K562 (cell line): ENCODE data around the gene ICAM1. TPM values are rescaled to one million over a fixed set of nuclear protein-coding genes. Genes with fewer than 3 reads are reported as not detected.

ENCODE experiments used
- ATAC-seq: fragments of 200-7000 bp; cut with Tn5 transposase; 3 replicates; pipeline ENCODE4 v1.9.1; 2020; ENCODE audit warnings: moderate library complexity
- BruUV-seq: library from RNA; stranded (reverse); fragments of 400-500 nt; replicated peaks from 2 replicates; lab custom pipeline; 2021; lab: Mats Ljungman, UMichigan
- CTCF ChIA-PET: fragments of 300-600 bp; formaldehyde crosslinking; extraction: SDS; loops from one replicate; lab custom pipeline; 2021; ENCODE audit warnings: low intra/inter-chr PET ratio; lab: Yijun Ruan, JAX
- POLR2A ChIA-PET: fragments of 300-600, 350-650 bp; sonication (Branson Sonifier 250); formaldehyde crosslinking; extraction: SDS; loops from one replicate; lab custom pipeline; 2021; ENCODE audit warnings: antibody characterized with exemption, inconsistent platforms; lab: Yijun Ruan, JAX
- DNase-seq, 4 experiments: peaks; one replicate each; pipeline versions ENCODE4 v3.0.0 to v3.0.0-alpha.2; 2011 to 2018; ENCODE audit warnings: low spot score in 3 of 4, mixed read lengths in 3 of 4; ENCODE audit errors: extremely low read depth in 1 of 4
- FAIRE-seq: peaks from 2 replicates; lab custom pipeline; 2011; peaks lifted over from hg19 to GRCh38; lab: Jason Lieb, UNC
- H2AFZ ChIP-seq: 2 replicates; pipeline ENCODE4 v1.6.0; 2011; ENCODE audit warnings: low read depth, low read length, control low read depth, inconsistent platforms
- H3K27ac ChIP-seq: fragments of 200-600 bp; 3 replicates; pipeline ENCODE4 v1.8.0; 2011; ENCODE audit warnings: low read depth, mild to moderate bottlenecking, control low read depth, inconsistent platforms, low read length, moderate library complexity, mixed read lengths; ENCODE audit errors: extremely low read depth
- H3K27me3 ChIP-seq, 2 experiments: fragments of 300-600 bp in 1 of 2; 2 replicates in 1 of 2; 3 replicates in 1 of 2; pipeline versions ENCODE4 v1.6.0 to v1.8.0; 2011; ENCODE audit warnings: inconsistent platforms in 2 of 2, low read length in 2 of 2, mild to moderate bottlenecking in 1 of 2, mixed read lengths in 1 of 2, moderate library complexity in 1 of 2; ENCODE audit not compliant: control insufficient read depth in 2 of 2, insufficient read depth in 2 of 2
- H3K36me3 ChIP-seq: fragments of 300-600 bp; 3 replicates; pipeline ENCODE4 v1.8.0; 2011; ENCODE audit warnings: mild to moderate bottlenecking, low read length, inconsistent platforms; ENCODE audit not compliant: control insufficient read depth, insufficient read depth
- H3K4me1 ChIP-seq, 2 experiments: fragments of 200-600 bp in 1 of 2; replicated peaks in 1 of 2; 2 replicates in 1 of 2; 3 replicates in 1 of 2; pipeline versions ENCODE4 v1.5.1 to v1.8.0; 2011; ENCODE audit warnings: inconsistent platforms in 2 of 2, low read length in 2 of 2, mild to moderate bottlenecking in 1 of 2, mixed read lengths in 1 of 2, moderate library complexity in 1 of 2; ENCODE audit not compliant: control insufficient read depth in 2 of 2, insufficient read depth in 2 of 2
- H3K4me2 ChIP-seq: 2 replicates; pipeline ENCODE4 v1.6.1; 2011; ENCODE audit warnings: low read length, control low read depth, inconsistent platforms, mixed read lengths; ENCODE audit not compliant: insufficient read depth
- H3K4me3 ChIP-seq: fragments of 200-600 bp; sonication (generic), shearing (Covaris generic); 2 replicates; pipeline ENCODE4 v1.5.1; 2016; ENCODE audit warnings: control low read depth, inconsistent platforms
- H3K79me2 ChIP-seq: fragments of 200-600 bp; 3 replicates; pipeline ENCODE4 v1.8.0; 2011; ENCODE audit warnings: low read length, inconsistent platforms; ENCODE audit not compliant: control insufficient read depth, insufficient read depth
- H3K9ac ChIP-seq, 2 experiments: 2 replicates each; pipeline versions ENCODE4 v1.6.0 to v1.6.1; 2011; ENCODE audit warnings: low read depth in 2 of 2, low read length in 2 of 2, control low read depth in 1 of 2, inconsistent platforms in 1 of 2, mild to moderate bottlenecking in 1 of 2, mixed read lengths in 1 of 2; ENCODE audit not compliant: insufficient read depth in 1 of 2
- H3K9me1 ChIP-seq: one replicate; pipeline ENCODE4 v1.6.0; 2011; ENCODE audit warnings: inconsistent platforms, mild to moderate bottlenecking, low read length, moderate library complexity; ENCODE audit not compliant: control insufficient read depth, insufficient read depth
- H3K9me3 ChIP-seq: replicated peaks from 2 replicates; pipeline ENCODE4 v1.5.1; 2011; ENCODE audit warnings: low read depth, low read length, inconsistent platforms; ENCODE audit not compliant: control insufficient read depth, insufficient read depth
- H4K20me1 ChIP-seq: replicated peaks from 2 replicates; pipeline ENCODE4 v1.6.1; 2011; ENCODE audit warnings: low read length, inconsistent platforms, mixed read lengths; ENCODE audit not compliant: control insufficient read depth, insufficient read depth
- BRCA1 ChIP-seq, 2 experiments: fragments of 450-650 bp in 1 of 2; sonication (generic) in 1 of 2; formaldehyde crosslinking in 1 of 2; IDR thresholded peaks; 2 replicates each; pipeline versions ENCODE4 v1.5.0 to v1.6.1; 2017 to 2020; ENCODE audit warnings: mild to moderate bottlenecking in 1 of 2, missing genetic modification reagents in 1 of 2
- CSDE1 ChIP-seq, 2 experiments: fragments of 450-650 bp; IDR thresholded peaks; 2 replicates each; pipeline ENCODE4 v1.6.1; 2016; ENCODE audit warnings: mild to moderate bottlenecking in 1 of 2
- ESRRB ChIP-seq: fragments of 250-450 bp; sonication (Bioruptor Pico); IDR thresholded peaks from 2 replicates; pipeline ENCODE4 v1.5.0; 2020; ENCODE audit warnings: mild to moderate bottlenecking, moderate library complexity, borderline replicate concordance
- NFIC ChIP-seq: fragments of 450-650 bp; IDR thresholded peaks from 2 replicates; pipeline ENCODE4 v1.6.1; 2017; ENCODE audit warnings: mild to moderate bottlenecking, inconsistent platforms
- NFRKB ChIP-seq: fragments of 450-650 bp; IDR thresholded peaks from 2 replicates; pipeline ENCODE4 v1.6.1; 2016; ENCODE audit warnings: low read depth
- POLR2A ChIP-seq: fragments of 450-650 bp; conservative IDR thresholded peaks from 2 replicates; pipeline ENCODE4 v1.6.1; 2016
- RBBP5 ChIP-seq: fragments of 200-600 bp; sonication (generic); IDR thresholded peaks from 2 replicates; pipeline ENCODE4 v1.6.1; 2012; ENCODE audit warnings: borderline replicate concordance, mild to moderate bottlenecking, low read length, control low read depth, inconsistent platforms; ENCODE audit not compliant: insufficient read depth, poor library complexity, severe bottlenecking
- SAP30 ChIP-seq: fragments of 200-600 bp; sonication (generic); IDR thresholded peaks from 2 replicates; pipeline ENCODE4 v1.6.1; 2012; ENCODE audit warnings: borderline replicate concordance, low read depth, mild to moderate bottlenecking, moderate library complexity, low read length, control low read depth, inconsistent platforms; ENCODE audit not compliant: insufficient read depth, poor library complexity, severe bottlenecking
- SIN3A ChIP-seq, 2 experiments: fragments of 150-350 bp in 1 of 2; IDR thresholded peaks; 2 replicates each; pipeline ENCODE4 v1.6.1; 2011 to 2016; ENCODE audit warnings: borderline replicate concordance in 2 of 2, low read depth in 2 of 2, low read length in 2 of 2, mild to moderate bottlenecking in 2 of 2, moderate library complexity in 2 of 2; ENCODE audit not compliant: control insufficient read depth in 1 of 2
- SMAD1 ChIP-seq: fragments of 150-350 bp; IDR thresholded peaks from 2 replicates; pipeline ENCODE4 v1.6.1; 2014; ENCODE audit warnings: low read length, low read depth; ENCODE audit not compliant: partially characterized antibody
- TAF15 ChIP-seq: fragments of 200-400 bp; formaldehyde crosslinking; IDR thresholded peaks from 2 replicates; pipeline ENCODE4 v1.6.1; 2017; ENCODE audit warnings: mild to moderate bottlenecking, low read depth, low read length, moderate library complexity
- TCF3 ChIP-seq: sonication (generic); formaldehyde crosslinking; IDR thresholded peaks from 2 replicates; pipeline ENCODE4 v1.4.0; 2020; ENCODE audit warnings: mild to moderate bottlenecking, missing genetic modification reagents
- WGBS: fragments of 100-300 bp; shearing (Covaris generic); methylation state at CpG from one replicate; pipeline ENCODE4 v1.1.6; 2016; ENCODE audit warnings: low coverage, mixed read lengths; ENCODE audit not compliant: insufficient coverage; ENCODE audit errors: missing lambda C conversion rate; 5-methylcytosine and 5-hydroxymethylcytosine counted together
- in situ Hi-C: fragments of 300-500 bp; cut with MboI; formaldehyde crosslinking; loops from 4 replicates; pipeline ENCODE4 v1.15.0; 2018; ENCODE audit warnings: inconsistent platforms, mixed read lengths
- intact Hi-C: fragments of 100-400 bp; cut with micrococcal nuclease; formaldehyde crosslinking; loops from 2 replicates; pipeline ENCODE4 v1.14.2; 2022
- polyA plus RNA-seq, 8 experiments: library from polyadenylated mRNA; depleted of rRNA in 4 of 8; stranded (reverse) in 5 of 8; unstranded in 3 of 8; fragments of >200 nt; fragmentation: Nextera tagmentation in 2 of 8; fragmentation: Illumina TruSeq in 1 of 8; extraction: Ambion mirVana in 2 of 8; extraction: Trizol in 1 of 8; gene quantifications; 2 replicates each; pipeline versions ENCODE4 v1.2.1 to v1.2.3, GENCODE V29; 2011 to 2014; ENCODE audit warnings: inconsistent platforms in 1 of 8, missing spikeins in 1 of 8
- total RNA-seq, 7 experiments: library from RNA; depleted of rRNA in 6 of 7; stranded (reverse); fragments of >200 nt in 6 of 7; fragmentation: Illumina TruSeq in 2 of 7; extraction: Trizol in 2 of 7; gene quantifications; 2 replicates each; pipeline versions ENCODE4 v1.2.1 to v1.2.3, GENCODE V29; 2011 to 2021; ENCODE audit warnings: low replicate concordance in 1 of 7
- TF ChIP-seq, protein P1 (sequence below): sonication (generic); formaldehyde crosslinking; IDR thresholded peaks from 2 replicates; pipeline ENCODE4 v1.8.0; 2022; ENCODE audit warnings: missing genetic modification reagents, mild to moderate bottlenecking, moderate library complexity, borderline replicate concordance
- TF ChIP-seq, protein P2 (sequence below): IDR thresholded peaks from 2 replicates; pipeline ENCODE4 v1.6.1; 2011; ENCODE audit warnings: borderline replicate concordance, low read depth, mild to moderate bottlenecking, moderate library complexity, low read length; ENCODE audit not compliant: insufficient read depth, poor library complexity, severe bottlenecking
- TF ChIP-seq, protein P3 (sequence below), 2 experiments: IDR thresholded peaks; 2 replicates each; pipeline ENCODE4 v1.6.1; 2011; ENCODE audit warnings: borderline replicate concordance in 1 of 2, control low read depth in 1 of 2, low read depth in 1 of 2, low read length in 1 of 2, mild to moderate bottlenecking in 1 of 2, mixed read lengths in 1 of 2, moderate library complexity in 1 of 2; ENCODE audit not compliant: insufficient read depth in 1 of 2, insufficient read length in 1 of 2, poor library complexity in 1 of 2, severe bottlenecking in 1 of 2; ENCODE audit errors: extremely low read depth in 1 of 2

Gene ICAM1
- total and polyA plus RNA-seq, 9 of the 15 experiments (the other 6 are each of a cell fraction or from before 2014, with no cell fraction given), result 2.3 to 24.4 (median 13.4) TPM

DNA sequence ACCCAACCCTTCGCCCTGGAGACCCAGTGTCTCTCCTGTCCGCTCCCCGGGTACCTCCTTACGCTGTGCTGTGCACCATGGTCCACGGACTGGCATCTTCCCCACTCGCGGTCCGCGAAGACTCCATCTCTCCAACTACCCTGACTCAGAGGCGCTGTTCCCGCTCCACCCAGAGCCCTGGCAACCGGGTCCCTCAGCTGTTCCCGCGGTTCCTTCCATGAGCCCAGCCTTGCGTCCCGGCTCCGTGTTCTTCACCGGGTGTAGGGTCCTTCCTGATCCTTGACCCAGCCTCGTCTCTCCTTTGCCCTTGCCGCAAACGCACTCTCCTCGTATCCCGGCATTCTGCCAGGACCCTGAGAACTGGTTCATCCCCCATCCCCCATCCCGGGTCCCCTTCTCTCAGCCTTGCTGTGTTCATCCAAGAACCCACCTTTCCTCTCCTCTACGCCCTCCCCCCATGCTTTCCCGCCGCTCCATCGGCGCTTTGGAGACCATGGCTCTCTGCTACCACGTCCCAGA lies 19.5 kb downstream of the ICAM1 start:
- peak overlapping the region; percentile 79 for H3K4me3 ChIP-seq
- no peaks in the 10 kb centered on the region; the same call in 1 of the 2 replicates for H4K20me1 ChIP-seq
- H3K4me1 ChIP-seq, result peaks cover 24 to 91% of the 10 kb centered on the region in 2 experiments; a peak in 4 of 5 replicates
- no peaks in the 10 kb centered on the region for H3K27me3 ChIP-seq
- H3K27ac ChIP-seq, result peak overlapping the region; percentile 96
- H3K9ac ChIP-seq, result peak overlapping the region; percentile 91 to 99
- peak overlapping the region; percentile 44 for H2AFZ ChIP-seq
- H3K9me1 ChIP-seq, result no peaks in the 10 kb centered on the region
- H3K4me2 ChIP-seq, result peak overlapping the region; percentile 99
- peaks cover 2% of the 10 kb centered on the region; the same call in 1 of the 2 replicates for H3K9me3 ChIP-seq
- DNase-seq, result peak in 2 of 4 experiments; percentile 19 to 52
- peaks cover 83% of the 10 kb centered on the region for H3K79me2 ChIP-seq
- POLR2A ChIA-PET, result interaction anchor here (0.8 to 3.6 kb wide), 7 partner anchors 10 to 102 kb away, joined by 3 to 23 read pairs (median 5); partner anchors contain the start of gene RAVER1
- ATAC-seq, result no peak
- FAIRE-seq, result no peak
- in situ Hi-C loops, result no loop called here
- CTCF ChIA-PET, result no interaction called here
- H3K36me3 ChIP-seq, result peaks cover 39% of the 10 kb centered on the region
- no TSS peak for BruUV-seq
- under 1% methylated on average over 30 of the region's 30 CpGs for WGBS
- intact Hi-C loops, result no loop called here
- TF ChIP-seq NFRKB, result peak; percentile 33; the same call in 1 of the 2 replicates
- peak; percentile 68 for TF ChIP-seq RBBP5
- no peak for TF ChIP-seq CSDE1 (IDR thresholded peaks at IDR 0.05)
- TF ChIP-seq ESRRB (CRISPR knock-in tag), result no peak
- no peak for TF ChIP-seq TCF3 (CRISPR knock-in tag)
- TF ChIP-seq NFIC, result peak; percentile 45
- TF ChIP-seq, protein P1, sequence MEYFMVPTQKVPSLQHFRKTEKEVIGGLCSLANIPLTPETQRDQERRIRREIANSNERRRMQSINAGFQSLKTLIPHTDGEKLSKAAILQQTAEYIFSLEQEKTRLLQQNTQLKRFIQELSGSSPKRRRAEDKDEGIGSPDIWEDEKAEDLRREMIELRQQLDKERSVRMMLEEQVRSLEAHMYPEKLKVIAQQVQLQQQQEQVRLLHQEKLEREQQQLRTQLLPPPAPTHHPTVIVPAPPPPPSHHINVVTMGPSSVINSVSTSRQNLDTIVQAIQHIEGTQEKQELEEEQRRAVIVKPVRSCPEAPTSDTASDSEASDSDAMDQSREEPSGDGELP, result peak; percentile 27; the same call in 1 of the 2 replicates
- peak; percentile 12 for TF ChIP-seq SAP30
- TF ChIP-seq BRCA1 (IDR thresholded peaks at IDR 0.05), result no peak
- TF ChIP-seq BRCA1 (CRISPR knock-in tag; IDR thresholded peaks at IDR 0.05), result peak; percentile 3; the same call in 1 of the 2 replicates
- TF ChIP-seq, protein P2, sequence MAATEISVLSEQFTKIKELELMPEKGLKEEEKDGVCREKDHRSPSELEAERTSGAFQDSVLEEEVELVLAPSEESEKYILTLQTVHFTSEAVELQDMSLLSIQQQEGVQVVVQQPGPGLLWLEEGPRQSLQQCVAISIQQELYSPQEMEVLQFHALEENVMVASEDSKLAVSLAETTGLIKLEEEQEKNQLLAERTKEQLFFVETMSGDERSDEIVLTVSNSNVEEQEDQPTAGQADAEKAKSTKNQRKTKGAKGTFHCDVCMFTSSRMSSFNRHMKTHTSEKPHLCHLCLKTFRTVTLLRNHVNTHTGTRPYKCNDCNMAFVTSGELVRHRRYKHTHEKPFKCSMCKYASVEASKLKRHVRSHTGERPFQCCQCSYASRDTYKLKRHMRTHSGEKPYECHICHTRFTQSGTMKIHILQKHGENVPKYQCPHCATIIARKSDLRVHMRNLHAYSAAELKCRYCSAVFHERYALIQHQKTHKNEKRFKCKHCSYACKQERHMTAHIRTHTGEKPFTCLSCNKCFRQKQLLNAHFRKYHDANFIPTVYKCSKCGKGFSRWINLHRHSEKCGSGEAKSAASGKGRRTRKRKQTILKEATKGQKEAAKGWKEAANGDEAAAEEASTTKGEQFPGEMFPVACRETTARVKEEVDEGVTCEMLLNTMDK, result no peak
- peak; percentile 42 for TF ChIP-seq SMAD1
- 0 out of 2 replicates have a peak, but pooled peaks have one; percentile 28 for TF ChIP-seq TAF15
- peak; percentile 68 for TF ChIP-seq POLR2A
- 0 out of 4 replicates have a peak, but pooled peaks of 1 of the 2 experiments have one; percentile 28 for TF ChIP-seq SIN3A (IDR thresholded peaks at IDR 0.05; ENCODE audit: borderline replicate concordance in 2 of 2, control insufficient read depth in 1 of 2, low read depth in 2 of 2, low read length in 2 of 2)
- TF ChIP-seq, protein P3, sequence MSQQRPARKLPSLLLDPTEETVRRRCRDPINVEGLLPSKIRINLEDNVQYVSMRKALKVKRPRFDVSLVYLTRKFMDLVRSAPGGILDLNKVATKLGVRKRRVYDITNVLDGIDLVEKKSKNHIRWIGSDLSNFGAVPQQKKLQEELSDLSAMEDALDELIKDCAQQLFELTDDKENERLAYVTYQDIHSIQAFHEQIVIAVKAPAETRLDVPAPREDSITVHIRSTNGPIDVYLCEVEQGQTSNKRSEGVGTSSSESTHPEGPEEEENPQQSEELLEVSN (IDR thresholded peaks at IDR 0.05; ENCODE audit: borderline replicate concordance in 1 of 2, extremely low read depth in 1 of 2, insufficient read depth in 1 of 2, insufficient read length in 1 of 2, low read depth in 1 of 2, low read length in 1 of 2, poor library complexity in 1 of 2, severe bottlenecking in 1 of 2), result peak in 1 of 2 experiments; percentile 5
